GM21360 (cell line): ENCODE measurements around the gene TARDBP.
"Not testable (repeated sequence)": the region's sequence is repeated elsewhere in the genome, so short reads cannot be mapped to it uniquely, and the experiment has no call there.

Experiments used
- ATAC-seq: cut with Tn5 transposase; IDR thresholded peaks from one replicate; pipeline ENCODE4 v1.9.1; 2021; ENCODE audit warnings: mild to moderate bottlenecking, moderate library complexity; ENCODE audit not compliant: unreplicated experiment

TARDBP gene

DNA sequence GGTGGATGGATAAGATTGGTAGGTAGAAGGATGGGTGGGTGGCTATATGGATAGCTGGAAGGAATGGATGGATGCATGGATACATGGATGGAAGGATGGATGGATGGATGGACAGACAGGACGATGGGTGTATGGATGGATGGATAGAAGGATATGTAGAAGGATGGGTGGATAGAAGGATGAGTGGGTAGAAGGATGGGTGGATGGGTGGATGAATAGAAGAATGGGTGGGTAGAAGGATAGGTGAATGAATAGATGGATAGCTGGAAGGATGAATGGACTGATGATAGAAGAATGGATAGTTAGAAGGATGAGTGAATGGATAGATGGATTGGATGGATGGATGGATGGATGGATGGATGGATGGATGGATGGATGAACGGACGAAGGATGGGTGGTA is 29.6 kb downstream of the TARDBP start:
- ATAC-seq: no peak

GRCh38 chr1:11042995-11043874 is 30.8 kb downstream of the TARDBP start:
- ATAC-seq: no peak

GRCh38 chr1:11044086-11044848 is 31.8 kb downstream of the TARDBP start:
- ATAC-seq: no peak

- ATAC-seq: no peak
Observed at GRCh38 chr1:11044849-11045427, 32.5 kb downstream of the TARDBP start.

DNA sequence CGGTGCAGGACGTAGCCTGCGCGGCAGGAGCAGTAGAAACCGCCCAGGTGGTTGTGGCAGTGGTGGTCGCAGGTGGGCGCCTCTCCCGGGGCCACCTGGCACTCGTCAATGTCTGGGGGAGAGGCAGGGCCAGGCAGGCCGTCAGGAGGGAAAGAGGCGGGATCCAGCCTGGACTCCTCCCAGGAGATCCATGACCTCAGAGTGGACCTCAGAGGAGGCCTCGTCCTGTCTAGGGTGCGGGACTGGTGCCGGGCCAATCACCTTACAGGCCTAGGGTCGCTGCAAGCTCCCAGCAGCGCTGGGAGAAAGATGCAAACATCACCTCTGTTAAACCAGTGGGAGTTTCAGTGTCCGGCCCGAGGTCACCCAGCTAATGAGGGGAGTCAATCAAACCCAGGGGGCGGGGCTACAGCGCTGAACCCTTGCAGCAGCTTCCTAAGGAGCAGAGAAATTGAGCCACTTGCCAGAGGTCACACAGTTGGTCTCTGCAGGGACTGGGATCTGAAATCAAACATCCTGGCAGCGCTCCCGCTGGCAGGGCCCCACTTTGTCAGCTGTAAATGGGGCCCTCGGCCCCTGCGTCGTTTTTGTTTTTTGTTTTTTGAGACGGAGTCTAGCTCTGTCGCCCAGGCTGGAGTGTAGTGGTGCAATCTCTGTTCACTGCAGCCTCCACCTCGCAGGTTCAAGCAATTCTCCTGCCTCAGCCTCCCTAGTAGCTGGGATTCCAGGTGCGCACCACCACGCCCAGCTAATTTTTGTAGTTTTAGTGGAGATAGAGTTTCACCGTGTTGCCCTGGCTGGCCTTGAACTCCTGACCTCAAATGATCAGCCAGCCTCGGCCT is 33.2 kb downstream of the TARDBP start:
- ATAC-seq: no peak

- no peak for ATAC-seq
Observed at GRCh38 chr1:11046270-11046566, 33.8 kb downstream of the TARDBP start.

DNA sequence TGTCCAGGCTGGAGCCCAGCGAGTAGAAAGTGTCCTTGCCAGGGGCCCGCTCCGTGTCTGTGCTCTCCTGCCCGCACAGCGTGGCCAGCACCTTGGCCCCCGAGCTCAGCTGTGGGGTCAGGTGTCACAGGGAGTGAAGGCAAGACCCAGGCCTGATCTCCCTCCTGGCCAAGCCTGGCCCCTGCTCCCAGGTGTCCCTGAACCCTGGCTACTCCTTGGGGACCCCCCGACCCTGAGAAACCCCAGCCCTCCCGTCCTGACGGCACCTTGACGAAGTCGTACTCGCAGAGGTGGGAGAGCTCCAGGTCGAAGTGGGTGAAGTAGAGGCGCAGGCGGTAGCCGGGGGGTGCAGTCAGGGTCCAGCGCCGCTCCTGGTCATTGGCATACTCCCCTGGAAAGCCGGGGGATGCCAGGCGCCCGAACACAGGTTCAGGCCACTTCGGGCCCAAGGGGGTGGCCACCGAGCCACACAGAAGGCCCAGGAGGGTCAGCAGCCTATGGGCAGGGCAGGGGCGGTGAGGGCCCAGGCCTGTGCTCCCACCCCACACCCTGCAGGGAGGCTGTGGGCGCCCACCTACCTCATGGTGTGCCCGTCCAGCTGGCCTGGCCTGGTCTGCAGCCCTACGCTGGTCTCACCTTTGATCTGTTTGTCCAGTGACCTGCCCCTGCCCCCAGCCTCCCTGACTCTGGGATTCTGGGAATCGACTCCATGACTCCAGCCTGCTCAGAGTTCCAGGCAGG is 34.3 kb downstream of the TARDBP start, which contains the start of gene MASP2:
Gene MASP2 (minus strand): TSS at position 615 of the 741 bp plus-strand sequence. CDS start 32 bp downstream, at position 583.
- no peak for ATAC-seq

DNA sequence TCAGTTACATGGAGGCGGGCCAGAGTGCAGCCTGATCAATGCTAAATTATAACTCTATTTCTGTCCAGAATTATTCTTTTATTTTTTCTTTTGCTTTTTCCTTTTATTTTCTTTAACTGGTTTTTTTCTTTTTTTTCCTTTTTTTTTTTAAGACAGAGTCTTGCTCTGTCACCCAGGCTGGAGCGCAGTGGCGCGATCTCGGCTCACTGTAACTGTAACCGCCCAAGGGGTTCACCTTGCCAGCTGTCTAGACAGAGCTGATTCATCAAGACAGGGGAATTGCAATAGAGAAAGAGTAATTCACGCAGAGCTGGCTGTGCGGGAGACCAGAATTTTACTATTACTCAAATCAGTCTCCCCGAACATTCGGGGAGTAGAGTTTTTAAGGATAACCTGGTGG is 38.7 kb downstream of the TARDBP start:
- not testable (repeated sequence) for ATAC-seq

DNA sequence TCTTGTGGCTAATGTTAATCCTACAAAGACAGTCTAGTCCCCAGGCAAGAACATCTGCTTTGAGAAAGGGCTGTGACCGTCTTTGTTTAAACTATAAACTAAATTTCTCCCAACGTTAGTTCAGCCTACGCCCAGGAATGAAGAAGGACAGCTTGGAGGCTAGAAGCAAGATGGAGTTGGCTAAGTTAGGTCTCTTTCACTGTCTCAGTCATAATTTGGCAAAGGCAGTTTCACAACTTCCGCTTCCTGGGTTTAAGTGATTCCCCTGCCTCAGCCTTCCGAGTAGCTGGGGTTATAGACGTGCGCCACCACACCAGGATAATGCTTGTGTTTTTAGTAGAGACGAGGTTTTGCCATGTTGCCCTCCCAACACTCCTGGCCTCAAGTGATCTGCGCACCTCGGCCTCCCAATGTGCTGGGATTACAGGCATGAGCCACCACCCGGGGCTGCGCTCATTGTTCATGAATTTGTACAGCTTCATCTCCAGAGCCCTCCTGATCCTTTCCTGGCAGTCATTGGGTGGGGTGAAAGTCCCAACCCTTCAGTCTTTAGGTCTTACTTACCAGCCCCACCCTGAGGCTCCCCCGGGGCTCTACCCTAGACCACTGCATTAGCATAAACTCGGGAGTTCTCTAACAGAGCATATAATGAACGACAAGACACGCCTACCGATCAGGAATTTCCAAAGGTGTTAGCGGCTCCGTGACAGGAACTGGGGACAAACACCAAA is 39.5 kb downstream of the TARDBP start:
- ATAC-seq: no peak

- ATAC-seq: no peak
Observed at GRCh38 chr1:11052839-11053757, 40.6 kb downstream of the TARDBP start.

GRCh38 chr1:11053758-11054137 is 41.3 kb downstream of the TARDBP start:
- ATAC-seq: no peak

DNA sequence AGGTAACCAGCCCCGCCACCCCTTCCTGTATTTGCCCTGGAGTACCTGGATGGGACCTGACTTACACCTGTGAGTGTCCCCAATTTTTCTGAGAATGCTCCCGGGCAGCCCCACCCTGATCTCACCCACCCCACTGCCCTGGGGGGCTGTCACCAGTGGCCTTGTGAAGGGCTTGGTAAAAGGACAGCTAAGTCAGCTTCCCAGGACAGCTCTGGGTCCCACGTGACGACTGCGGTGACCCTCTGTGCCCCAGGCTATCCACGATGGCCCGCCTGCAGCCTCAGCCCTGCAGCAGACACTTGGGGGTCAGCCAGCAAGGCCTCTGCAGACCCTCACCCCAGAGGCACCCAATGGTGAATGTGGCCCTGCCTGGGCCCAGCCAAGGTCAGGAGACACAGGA is 41.7 kb downstream of the TARDBP start:
- ATAC-seq: no peak

DNA sequence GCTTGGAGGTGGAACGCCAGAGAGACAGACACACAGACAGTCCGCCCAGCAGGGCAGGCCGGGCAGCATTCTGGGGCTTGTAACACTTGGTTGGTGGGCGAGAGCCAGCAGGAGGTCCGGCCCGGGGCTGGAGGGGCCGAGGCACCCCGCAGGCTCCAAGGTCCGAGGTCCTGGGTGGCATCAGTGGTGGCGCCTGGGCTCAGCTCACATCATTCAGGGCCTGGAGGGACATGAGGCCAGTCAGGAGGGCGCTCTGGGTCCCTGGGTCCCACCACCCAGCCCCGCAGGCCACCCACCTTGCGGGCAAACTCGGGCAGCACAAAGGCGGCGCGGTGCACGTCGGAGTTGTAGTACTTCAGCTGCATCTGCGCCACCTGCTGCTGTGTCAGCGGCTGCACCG is 42.2 kb downstream of the TARDBP start:
- ATAC-seq: no peak

GRCh38 chr1:11055676-11056075 is 43.2 kb downstream of the TARDBP start:
- no peak for ATAC-seq

DNA sequence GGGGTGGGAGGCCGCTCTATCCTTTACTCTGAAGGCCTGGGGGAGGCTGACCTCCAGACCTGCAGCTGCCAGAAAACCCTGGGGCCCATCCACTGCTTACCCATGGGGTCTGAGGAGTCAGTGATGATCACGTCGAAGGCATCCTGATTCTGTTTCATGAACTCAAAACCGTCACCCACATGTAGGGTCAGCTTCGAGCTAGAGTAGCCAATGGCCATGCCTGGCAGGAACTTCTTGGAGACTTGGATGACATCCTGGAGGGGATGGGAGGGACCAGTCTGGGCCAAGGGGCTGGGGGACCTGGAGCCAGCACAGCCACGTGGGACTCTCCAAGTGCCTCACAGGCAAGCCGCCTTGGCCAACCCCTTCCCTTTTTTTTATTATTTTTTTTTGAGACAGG is 44.0 kb downstream of the TARDBP start:
- no peak for ATAC-seq

GRCh38 chr1:11057477-11057876 is 45.0 kb downstream of the TARDBP start:
- ATAC-seq: no peak

DNA sequence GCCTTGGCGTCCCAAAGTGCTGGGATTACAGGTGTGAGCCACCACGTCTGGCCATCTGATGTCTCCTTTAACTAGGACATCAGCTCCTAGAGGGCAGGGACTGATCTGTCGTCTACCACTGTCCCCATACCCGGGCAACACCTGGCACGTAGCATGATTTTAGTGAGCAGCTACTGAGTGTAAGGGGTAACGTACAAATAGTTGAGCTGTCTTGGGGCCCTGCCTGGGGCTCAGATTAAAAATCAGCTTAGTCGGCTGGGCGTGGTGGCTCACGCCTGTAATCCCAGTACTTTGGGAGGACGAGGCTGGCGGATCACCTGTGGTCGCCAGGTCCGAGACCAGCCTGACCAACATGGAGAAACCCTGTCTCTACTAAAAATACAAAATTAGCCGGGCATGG is 45.6 kb downstream of the TARDBP start:
- ATAC-seq: no peak

DNA sequence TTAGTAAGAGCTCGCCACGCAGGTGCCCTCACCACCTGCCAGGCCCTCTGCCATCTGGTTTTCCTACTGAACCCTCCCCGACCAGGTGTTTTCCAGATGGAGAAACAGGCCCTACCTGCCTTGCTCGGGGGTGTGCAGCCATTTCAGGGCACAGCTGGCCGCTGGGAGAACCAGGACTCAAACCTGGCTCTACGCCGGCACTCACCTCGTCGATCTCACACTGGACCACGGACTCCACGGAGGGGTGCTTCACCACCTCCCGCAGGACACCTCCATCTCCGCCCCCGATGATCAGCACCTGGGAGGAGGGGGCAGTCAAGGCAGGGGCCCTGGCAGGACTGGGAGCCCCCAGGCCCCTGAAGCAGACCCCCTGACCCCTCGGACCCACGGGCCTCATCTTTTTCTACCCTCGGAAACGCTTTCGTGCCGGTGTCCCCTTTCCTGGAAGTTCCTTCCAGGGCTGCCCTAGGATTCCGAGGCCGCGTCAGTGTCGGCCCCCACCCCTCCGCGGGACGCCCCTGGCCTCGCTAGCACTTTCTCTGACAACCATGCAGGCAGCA is 46.2 kb downstream of the TARDBP start:
- no peak for ATAC-seq
